ENCODE measurements around the gene PAGR1. TPM values are rescaled to one million over a fixed set of nuclear protein-coding genes. Genes with fewer than 3 reads are reported as not detected.
A peak's percentile ranks its signal among the peaks of the same experiment; 100 is the strongest.

PAGR1 gene
- total and polyA plus RNA-seq, 2 of the 13 experiments (the other 11 are each of a cell fraction or from before 2014, with no cell fraction given), result 9.8 to 66.4 TPM

DNA sequence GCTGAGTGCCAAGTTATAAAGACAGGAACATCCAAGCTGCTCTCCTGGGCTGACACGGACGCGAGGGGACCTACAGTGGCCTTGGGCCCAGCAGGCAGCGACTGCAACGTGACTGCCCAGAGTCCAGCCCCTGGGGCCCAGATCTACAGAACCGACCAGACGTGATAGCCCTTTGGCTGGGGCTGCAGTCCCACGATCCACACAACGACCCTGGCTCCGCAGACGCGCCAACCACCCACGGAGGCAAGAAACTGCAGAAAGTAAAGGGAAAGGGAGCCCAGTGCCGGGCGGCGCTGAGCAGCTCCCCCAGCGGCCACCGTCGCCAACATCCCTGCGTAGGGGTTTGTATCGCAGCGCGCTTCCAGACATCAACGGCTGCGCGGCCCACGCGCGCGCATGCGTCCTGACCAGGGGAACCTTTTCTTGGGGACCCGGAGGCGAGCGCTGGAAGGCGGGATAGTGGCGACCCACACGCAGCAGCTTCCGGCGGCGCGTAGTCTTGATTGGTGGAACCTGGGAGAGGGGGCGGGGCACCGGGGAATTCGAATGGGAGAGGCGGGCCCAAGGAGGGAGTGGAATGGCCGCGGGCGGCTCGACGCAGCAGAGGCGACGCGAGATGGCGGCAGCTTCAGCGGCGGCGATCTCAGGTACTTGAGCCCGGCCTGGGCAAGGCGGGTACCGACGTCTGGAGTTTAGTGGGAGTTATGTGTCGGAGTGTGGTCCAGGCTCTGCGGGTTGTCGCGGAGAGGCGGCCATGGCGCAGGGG is 25.6 kb upstream of the PAGR1 start, which contains the start of gene KIF22 (continued):
- TF ChIP-seq, protein P1, sequence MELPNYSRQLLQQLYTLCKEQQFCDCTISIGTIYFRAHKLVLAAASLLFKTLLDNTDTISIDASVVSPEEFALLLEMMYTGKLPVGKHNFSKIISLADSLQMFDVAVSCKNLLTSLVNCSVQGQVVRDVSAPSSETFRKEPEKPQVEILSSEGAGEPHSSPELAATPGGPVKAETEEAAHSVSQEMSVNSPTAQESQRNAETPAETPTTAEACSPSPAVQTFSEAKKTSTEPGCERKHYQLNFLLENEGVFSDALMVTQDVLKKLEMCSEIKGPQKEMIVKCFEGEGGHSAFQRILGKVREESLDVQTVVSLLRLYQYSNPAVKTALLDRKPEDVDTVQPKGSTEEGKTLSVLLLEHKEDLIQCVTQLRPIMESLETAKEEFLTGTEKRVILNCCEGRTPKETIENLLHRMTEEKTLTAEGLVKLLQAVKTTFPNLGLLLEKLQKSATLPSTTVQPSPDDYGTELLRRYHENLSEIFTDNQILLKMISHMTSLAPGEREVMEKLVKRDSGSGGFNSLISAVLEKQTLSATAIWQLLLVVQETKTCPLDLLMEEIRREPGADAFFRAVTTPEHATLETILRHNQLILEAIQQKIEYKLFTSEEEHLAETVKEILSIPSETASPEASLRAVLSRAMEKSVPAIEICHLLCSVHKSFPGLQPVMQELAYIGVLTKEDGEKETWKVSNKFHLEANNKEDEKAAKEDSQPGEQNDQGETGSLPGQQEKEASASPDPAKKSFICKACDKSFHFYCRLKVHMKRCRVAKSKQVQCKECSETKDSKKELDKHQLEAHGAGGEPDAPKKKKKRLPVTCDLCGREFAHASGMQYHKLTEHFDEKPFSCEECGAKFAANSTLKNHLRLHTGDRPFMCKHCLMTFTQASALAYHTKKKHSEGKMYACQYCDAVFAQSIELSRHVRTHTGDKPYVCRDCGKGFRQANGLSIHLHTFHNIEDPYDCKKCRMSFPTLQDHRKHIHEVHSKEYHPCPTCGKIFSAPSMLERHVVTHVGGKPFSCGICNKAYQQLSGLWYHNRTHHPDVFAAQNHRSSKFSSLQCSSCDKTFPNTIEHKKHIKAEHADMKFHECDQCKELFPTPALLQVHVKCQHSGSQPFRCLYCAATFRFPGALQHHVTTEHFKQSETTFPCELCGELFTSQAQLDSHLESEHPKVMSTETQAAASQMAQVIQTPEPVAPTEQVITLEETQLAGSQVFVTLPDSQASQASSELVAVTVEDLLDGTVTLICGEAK (IDR thresholded peaks at IDR 0.05), result peak; percentile 95
- TF ChIP-seq, protein P1 (CRISPR knock-in tag; IDR thresholded peaks at IDR 0.05), result peak; percentile 46; the same call in 1 of the 2 replicates
- TF ChIP-seq EEA1 (CRISPR knock-in tag; IDR thresholded peaks at IDR 0.05; ENCODE audit: borderline replicate concordance) (no peak), IKZF4 (CRISPR knock-in tag; IDR thresholded peaks at IDR 0.05; ENCODE audit: borderline replicate concordance, low read depth, not compliant biosample characterization) (peak; percentile 78), ZNF761 (CRISPR knock-in tag; conservative IDR thresholded peaks at IDR 0.05) (peak; percentile 52; the same call in 1 of the 2 replicates), THAP11 (CRISPR knock-in tag; IDR thresholded peaks at IDR 0.05) (peak; percentile 93), RFXANK (CRISPR knock-in tag; IDR thresholded peaks at IDR 0.05) (peak; percentile 87), PHF8 (CRISPR knock-in tag; IDR thresholded peaks at IDR 0.05) (peak; percentile 94)
- TF ChIP-seq, protein P2, sequence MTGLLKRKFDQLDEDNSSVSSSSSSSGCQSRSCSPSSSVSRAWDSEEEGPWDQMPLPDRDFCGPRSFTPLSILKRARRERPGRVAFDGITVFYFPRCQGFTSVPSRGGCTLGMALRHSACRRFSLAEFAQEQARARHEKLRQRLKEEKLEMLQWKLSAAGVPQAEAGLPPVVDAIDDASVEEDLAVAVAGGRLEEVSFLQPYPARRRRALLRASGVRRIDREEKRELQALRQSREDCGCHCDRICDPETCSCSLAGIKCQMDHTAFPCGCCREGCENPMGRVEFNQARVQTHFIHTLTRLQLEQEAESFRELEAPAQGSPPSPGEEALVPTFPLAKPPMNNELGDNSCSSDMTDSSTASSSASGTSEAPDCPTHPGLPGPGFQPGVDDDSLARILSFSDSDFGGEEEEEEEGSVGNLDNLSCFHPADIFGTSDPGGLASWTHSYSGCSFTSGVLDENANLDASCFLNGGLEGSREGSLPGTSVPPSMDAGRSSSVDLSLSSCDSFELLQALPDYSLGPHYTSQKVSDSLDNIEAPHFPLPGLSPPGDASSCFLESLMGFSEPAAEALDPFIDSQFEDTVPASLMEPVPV (CRISPR knock-in tag; IDR thresholded peaks at IDR 0.05), result peak; percentile 98
- TF ChIP-seq, protein P3, sequence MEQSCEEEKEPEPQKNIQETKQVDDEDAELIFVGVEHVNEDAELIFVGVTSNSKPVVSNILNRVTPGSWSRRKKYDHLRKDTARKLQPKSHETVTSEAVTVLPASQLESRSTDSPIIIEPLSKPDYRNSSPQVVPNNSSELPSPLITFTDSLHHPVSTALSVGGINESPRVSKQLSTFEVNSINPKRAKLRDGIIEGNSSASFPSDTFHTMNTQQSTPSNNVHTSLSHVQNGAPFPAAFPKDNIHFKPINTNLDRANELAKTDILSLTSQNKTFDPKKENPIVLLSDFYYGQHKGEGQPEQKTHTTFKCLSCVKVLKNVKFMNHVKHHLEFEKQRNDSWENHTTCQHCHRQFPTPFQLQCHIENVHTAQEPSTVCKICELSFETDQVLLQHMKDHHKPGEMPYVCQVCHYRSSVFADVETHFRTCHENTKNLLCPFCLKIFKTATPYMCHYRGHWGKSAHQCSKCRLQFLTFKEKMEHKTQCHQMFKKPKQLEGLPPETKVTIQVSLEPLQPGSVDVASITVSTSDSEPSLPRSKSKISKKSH (CRISPR knock-in tag; IDR thresholded peaks at IDR 0.05; ENCODE audit: borderline replicate concordance), result peak; percentile 85
- TF ChIP-seq, protein P4, sequence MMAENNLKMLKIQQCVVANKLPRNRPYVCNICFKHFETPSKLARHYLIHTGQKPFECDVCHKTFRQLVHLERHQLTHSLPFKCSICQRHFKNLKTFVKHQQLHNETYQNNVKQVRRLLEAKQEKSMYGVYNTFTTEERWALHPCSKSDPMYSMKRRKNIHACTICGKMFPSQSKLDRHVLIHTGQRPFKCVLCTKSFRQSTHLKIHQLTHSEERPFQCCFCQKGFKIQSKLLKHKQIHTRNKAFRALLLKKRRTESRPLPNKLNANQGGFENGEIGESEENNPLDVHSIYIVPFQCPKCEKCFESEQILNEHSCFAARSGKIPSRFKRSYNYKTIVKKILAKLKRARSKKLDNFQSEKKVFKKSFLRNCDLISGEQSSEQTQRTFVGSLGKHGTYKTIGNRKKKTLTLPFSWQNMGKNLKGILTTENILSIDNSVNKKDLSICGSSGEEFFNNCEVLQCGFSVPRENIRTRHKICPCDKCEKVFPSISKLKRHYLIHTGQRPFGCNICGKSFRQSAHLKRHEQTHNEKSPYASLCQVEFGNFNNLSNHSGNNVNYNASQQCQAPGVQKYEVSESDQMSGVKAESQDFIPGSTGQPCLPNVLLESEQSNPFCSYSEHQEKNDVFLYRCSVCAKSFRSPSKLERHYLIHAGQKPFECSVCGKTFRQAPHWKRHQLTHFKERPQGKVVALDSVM (CRISPR knock-in tag; IDR thresholded peaks at IDR 0.05), result peak; percentile 83

All from HepG2 (cell line).